Astrocyte (in vitro differentiated cells and primary cell): ENCODE results near the gene PIAS1.

Source experiments
- CTCF ChIP-seq: IDR thresholded peaks from 2 replicates; pipeline ENCODE4 v1.5.1; 2011; ENCODE audit warnings: low read depth, mild to moderate bottlenecking, inconsistent platforms, low read length, moderate library complexity; ENCODE audit not compliant: insufficient read depth
- EZH2 ChIP-seq: IDR thresholded peaks from 2 replicates; pipeline ENCODE4 v1.6.1; 2012; ENCODE audit warnings: mild to moderate bottlenecking, low read length, inconsistent platforms; ENCODE audit not compliant: insufficient read depth

DNA sequence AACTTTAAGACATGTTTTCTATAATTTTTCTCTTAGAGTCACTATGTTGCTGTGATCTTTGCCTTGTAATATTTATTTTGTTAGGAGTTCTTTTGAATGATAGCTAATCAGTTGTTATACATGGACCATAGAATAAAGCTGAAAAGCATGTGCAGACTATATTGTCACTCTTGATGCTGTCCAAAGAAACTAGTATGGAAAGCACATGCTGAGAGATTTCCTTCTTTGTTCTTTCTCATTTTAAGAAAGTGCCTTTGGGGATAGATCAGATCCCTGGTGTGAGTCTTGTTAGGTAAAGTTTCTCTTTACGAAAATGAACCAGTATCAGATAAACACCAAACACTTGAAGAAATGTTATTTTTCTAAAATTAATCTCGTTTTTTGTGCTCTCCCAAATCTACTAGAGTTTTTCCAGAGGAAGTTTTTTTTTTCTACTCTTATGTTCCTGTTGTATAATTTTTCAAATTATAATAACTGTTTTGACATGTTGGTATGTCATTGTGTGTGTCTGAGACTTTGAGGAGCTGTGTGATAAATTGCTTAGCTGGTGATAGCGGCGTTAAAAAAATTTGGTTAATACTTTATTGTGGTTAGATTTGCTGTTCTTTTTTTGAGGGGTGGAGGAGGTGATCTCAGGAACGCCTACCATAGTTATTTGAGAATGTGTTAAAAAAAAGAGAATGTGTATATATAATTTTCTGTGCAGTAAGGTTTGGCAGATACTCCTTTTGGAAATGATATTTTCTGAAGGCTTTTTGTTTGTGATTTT lies 2.2 kb downstream of the PIAS1 start:
- TF ChIP-seq CTCF (no peak), EZH2 (no peak)
